GM12873 (cell line): ENCODE measurements around the gene KRTAP9-7.

Experiments used
- CTCF ChIP-seq: IDR thresholded peaks from 2 replicates; pipeline ENCODE4 v1.5.1; 2012; ENCODE audit warnings: low read depth, mild to moderate bottlenecking, moderate library complexity, low read length, control low read depth; ENCODE audit not compliant: insufficient read depth; ENCODE audit errors: missing control alignments

The KRTAP9-7 gene

GRCh38 chr17:41304091-41304490 is 28.6 kb downstream of the KRTAP9-7 start:
- no peak for TF ChIP-seq CTCF

GRCh38 chr17:41307647-41308046 is 32.1 kb downstream of the KRTAP9-7 start:
- TF ChIP-seq CTCF = no peak

GRCh38 chr17:41308251-41308917 is 32.9 kb downstream of the KRTAP9-7 start:
- TF ChIP-seq CTCF = no peak

DNA sequence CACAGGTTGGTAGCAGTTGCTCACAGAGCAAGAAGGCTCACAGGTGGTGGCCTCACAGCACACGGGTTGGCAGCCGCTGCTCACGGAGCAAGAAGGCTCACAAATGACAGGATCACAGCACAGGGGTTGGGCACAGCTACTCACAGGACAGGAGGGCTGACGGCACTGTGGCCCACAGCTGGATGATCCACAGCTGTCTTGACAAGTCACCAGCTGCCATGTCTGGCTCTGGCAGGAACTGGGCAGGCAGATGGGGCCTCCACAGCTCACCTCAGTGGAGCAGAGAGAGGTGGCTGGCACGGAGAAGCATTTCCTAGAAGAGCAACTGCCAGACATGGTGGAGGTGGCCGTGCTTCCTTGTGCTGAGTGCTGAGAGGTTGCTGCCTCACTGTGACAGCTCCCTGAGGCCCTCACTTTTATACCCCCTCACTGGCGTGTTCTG is 33.4 kb downstream of the KRTAP9-7 start, which contains the start of gene KRTAP16-1:
Gene KRTAP16-1 (minus strand): TSS at position 392 of the 442 bp plus-strand sequence. CDS start 56 bp downstream, at position 336.
- no peak for TF ChIP-seq CTCF

GRCh38 chr17:41311111-41311510 is 35.6 kb downstream of the KRTAP9-7 start:
- no peak for TF ChIP-seq CTCF

DNA sequence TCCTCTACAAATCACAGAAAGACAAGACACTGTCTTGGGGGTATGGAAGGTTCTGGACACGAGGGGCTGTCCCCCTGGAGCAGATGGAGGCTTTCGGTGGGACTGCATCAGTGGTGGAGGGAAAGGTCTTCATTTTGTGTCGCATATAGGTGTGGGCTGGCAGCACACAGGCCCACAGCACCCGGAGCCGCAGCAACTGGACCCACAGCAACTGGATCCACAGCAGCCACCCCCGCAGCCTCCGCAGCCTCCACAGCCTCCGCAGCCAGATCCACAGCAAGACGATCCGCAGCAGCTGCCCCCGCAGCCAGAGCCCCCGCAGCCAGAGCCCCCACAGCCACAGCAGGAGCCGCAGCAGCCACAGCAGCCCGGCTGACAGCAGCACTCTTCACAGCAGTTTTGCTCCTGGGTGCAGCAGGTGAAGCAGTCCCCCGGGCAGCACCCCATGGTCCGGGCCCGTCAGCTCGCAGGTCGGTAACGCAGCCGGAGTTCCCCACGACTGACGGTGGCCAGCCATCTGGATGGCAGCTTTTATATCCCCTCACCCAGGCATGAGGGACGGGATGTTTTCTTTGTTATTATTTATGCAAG is 39.8 kb downstream of the KRTAP9-7 start, which contains the start of gene KRTAP17-1:
Gene KRTAP17-1 (minus strand): TSS at position 507 of the 591 bp plus-strand sequence. CDS start 60 bp downstream, at position 447.
- TF ChIP-seq CTCF = no peak

DNA sequence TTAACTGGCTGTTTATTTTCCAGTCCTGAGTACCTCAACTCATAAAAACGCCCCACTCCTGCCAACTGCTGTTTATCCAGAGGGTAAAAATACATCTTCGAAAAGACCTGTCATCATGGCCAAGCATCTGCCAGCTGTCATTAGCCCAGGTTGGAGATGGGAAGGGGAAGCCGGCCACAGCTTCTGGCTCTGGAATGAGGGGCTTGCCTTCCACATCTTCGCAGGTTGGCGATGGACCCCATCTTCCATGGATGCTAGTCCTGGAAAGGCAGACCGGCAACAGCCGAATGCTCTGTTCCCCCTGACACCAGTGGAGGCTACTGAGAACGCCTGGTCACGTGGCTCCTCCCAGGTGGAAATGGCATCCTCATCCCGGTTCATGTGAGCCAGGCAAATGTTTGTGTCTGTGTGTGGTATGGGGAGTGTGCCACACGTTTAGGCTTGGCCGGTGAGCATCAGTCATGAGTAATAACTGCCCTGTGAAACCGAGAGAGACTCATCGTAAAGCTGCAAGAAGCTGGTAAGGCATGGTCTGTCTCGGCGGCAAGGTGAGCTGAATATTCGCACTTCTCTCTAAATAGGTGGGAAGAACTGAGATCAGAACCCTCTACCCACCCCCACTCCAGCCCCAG is 40.4 kb downstream of the KRTAP9-7 start:
- no peak for TF ChIP-seq CTCF
